Glomerular visceral epithelial cell (primary cell): Measurements from ENCODE around the gene MRAS.
A peak's percentile ranks its signal among the peaks of the same experiment; 100 is the strongest.

Experiments
- DNase-seq: peaks from one replicate; pipeline ENCODE4 v3.0.0-alpha.2; 2016; ENCODE audit errors: extremely low spot score

The MRAS gene

DNA sequence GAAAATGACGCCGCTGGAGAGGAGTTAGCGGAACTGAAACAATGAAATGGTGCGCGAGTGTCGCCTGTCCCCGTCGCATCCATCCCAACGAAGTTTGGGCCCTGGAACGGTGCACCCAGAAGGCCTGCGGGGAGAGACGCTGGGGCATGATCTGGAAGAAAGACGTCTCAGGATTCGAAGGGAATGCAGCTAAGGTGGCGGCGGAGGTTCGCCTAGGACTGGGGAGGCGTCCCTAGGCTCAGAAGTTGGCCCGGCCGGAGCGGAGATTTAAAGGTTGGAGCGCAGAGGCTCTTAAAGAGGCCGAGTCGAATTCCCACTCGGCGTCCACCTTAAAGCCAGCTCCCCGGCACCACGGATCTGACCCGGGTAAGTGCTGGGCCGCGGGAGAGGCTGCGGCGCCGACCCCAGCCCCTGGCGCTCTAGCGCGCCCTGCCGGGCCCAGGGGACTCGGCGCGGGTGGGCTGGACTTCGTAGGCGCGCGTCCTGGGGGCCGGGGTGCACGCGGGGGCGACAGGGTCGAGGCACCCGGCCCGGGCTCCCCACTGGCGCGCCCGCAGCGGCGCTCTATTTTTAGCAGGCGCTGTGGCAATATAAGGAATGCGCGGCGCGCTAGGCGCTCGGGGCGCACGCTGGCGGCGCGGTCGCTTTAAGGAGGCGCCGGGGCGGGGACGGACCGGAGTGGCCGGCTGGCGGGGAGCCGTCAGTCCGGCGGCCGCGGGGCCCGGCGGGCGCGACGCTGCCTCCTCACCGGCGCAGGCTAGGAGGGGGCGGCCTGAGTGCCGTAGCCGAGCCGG, at the start of gene MRAS:
MRAS (plus strand) TSS at position 620 of the 794 bp plus-strand sequence. CDS start 24,305 bp downstream, outside the sequence.
- DNase-seq = peak; percentile 76

DNA sequence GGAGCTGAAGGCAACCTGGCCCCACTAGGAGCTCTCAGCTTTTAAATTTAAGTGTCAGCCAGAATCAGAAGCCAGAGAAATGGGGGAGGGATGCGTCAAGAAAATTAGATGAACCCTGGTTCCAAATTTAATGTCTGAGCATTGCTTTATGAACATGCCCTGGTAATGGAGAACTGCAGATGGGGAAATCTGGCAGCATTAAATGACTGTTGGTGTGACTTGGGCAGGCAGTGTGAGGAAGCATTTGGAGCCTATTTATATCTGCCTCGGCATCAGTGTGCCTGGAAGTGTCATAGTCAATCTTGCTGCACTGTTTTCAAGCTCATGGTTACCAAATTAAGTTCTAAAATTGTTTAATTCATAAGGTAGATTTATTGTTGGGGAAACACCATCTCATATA, 47.7 kb upstream of the MRAS start:
- DNase-seq = no peak

DNA sequence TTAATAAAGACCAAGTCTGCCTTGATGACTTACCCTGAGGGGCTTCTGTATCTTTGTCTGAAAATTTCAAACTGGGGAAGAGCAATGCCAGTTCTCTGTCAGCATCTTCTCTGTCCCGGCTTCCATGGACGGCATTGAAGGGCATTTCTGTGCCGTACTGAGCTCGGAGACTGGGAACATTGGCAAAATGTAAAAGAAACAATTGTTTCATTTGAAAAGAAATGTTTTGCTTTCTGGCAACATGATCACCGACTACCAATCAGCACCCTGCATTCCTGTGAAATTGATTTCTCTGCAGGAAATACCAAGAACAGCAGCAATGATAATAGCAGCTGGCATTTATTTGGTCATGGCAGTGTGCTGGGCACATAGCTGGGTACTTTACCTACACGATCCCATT, 44.9 kb upstream of the MRAS start:
- no peak for DNase-seq

DNA sequence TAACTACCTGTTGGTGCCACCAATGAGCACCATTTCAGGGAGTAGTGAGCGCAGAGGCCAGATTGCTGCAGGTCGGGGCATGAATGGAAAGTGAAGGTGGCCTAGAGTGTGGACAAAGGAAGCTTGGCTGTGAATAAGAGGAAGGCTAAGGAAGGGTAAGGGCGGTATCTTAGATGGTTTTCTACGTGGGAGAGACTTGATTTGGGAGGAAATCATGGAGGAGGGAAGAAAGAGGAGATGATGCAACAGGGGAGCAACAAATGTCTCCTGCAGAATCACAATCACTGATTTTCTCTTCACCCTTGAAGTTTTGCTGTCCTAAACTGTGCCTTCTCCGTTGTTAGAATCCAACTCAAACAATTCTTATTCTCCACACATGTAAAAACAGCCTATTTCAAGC, 40.5 kb upstream of the MRAS start:
- DNase-seq = no peak

DNA sequence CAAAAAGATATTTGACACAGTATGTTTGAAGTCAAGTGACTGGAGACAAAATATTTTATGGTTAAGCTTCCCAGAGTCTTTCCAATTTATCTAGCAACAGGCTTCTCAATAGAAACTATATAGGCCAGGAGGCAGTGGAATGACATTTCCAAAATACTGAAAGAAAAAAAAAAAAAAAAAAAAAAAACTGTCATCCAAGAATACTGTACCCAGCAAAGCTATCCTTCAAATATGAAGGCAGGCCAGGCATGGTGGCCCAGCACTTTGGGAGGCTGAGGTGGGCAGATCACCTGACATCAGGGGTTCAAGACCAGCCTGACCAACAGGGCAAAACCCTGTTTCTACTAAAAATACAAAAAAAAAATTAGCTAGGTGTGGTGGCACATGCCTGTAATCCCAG, 39.6 kb upstream of the MRAS start:
- DNase-seq = no peak

DNA sequence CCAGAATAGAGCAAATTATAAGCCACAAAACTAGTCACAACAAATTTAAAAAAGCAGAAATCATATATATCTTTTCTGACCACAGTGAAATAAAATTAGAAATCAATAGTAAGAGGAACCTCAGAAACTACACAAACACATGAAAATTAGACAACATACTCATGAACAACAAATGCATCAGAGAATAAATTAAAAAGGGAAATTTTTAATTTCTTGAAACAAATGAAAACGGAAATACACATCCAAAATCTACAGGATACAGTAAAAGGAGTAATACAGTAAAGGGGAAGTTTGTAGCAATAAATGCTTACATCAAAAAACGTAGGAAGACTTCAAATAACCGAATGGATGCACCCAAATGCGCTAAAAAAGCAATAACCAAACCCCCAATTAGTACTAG, 37.9 kb upstream of the MRAS start:
- no peak for DNase-seq

DNA sequence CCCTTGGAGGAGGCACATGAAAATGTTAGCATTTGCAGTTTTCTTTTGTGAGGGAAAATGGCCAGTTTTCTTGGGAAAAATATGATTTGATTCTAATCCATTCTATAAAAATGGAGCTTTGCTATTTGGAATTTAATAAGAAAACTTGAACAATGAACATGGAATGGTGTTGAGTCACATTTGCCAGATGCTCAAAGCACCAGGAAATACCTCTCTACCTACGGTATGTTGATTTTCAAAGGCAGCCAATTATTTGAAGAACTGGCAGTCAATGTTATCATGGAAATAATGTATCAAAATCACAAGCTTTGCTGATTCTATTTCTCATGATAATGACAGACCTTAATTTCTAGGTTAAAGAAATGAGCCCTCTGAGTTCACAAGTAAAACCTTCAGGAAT, 33.6 kb upstream of the MRAS start:
- no peak for DNase-seq

DNA sequence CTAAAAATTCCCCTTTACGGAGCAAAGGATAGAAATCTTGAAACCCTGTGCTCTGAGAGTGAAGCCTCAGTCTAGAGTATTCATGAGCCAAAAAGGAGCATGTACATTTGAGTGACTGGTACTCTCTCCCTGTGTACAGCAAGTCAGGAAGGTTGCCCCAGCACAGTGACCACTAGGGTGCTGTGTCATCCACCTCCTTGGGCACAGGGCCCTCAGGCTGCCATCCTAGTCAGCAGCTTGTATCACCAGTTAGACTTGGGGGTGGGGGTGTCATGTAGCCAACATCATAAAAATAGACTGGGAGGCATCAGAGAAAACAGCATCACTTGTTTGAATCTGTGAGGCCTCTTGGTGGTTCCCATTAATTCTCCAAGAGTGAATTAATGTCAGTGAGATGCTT, 30.7 kb upstream of the MRAS start:
- no peak for DNase-seq

DNA sequence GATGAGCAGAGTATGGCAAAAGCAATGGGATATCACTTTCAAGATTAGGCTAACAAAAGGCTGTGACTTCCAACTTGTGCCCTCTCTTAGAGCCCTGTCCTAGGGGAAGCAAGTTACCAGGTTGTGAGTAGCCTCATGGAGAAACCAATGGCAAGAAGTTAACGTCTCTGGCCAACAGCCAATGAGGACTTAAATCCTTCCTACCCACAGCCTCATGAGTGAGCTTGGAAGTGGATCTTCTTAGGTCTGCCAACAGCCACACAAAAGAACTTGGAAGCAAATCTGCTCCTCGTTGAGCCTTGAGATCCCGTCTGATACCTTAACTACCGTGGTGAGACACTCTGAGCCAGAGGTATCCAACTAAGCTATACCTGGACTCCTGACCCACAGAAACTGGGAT, 24.4 kb upstream of the MRAS start:
- DNase-seq = no peak

DNA sequence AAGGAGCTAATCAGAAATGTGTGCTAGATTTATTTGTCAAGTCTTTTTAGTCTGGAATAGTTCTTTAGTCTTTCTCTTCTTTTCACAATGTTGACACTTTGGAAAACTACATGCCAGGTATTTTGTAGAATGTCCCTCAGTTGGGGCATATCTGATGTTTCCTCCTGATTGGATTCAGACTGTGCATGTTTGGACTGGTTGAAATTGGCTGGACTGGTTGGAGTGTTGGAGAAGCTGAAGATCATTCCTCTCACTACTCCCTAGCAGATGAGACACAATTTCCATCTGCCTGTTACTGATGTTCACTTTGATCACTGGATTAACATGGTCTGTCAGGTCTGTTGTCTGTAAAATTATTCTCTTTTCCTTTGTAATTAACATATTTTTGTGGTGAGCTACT, 22.4 kb upstream of the MRAS start:
- no peak for DNase-seq

DNA sequence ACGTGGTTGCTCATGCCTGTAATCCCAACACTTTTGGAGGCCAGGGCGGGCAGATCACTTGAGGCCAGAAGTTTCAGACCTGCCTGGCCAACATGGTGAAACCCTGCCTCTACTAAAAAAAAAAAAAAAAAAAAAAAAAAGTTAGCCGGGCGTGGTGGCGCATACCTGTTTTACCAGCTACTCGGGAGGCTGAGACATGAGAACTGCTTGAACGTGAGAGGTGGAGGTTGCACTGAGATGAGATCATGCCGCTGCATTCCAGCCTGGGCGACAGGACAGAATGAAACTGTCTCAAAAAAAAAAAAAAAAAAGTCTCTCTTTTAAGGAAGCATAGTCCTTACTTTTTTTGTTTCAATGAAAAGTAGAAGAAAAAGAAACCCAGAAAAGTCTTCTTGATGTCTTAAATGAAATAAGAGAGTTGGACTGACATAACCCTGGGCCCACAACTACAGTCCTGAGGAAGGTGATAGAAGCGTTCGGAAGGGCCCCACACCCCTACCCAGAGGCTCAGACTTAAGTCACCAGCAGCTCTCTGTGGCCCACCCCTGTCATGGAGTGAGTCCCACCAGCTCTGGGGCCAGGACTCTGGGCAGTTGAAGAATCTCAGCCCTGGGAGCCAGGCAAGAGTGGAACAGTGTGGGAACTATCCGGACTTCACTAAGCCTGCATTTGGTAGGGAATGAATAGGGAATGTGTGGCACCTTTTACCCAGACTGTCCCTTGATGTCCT, 21.3 kb upstream of the MRAS start:
- DNase-seq = no peak

DNA sequence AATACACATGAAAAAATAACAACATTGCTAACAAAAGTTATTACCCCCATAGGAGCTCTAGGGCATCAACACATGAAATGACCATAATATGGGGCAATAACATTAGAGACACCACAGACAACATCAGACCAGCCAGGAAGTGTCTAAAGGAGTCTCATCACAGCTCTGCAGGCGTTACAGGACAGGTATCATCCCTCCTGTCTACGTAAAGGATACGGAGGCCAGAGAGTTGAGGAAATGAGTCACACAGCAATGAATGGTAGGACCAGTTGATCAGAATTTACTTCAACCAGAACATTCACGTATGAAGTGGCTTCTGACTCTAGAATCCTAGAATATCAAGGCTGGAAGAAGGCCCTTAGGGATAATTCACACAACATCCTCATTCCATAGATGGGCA, 20.5 kb upstream of the MRAS start:
- no peak for DNase-seq

DNA sequence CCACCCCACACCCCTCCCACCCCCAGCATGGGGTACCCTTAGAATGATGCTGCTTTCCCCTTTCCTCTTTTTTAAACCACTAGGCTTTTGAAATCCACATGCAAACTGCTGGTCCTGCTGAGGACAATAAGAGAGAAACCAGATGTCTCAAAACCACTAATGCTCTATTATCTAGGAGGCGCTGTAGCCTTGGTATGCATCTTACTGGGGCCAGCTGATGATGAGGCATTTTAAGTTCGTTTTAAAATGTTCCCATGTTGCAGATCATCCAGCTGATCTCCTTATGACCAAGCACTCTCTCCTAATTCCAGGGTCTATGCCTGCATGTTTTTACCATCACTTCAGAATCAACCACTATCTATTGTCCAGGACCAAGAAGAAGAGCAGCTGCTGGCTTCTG, 20.0 kb upstream of the MRAS start:
- DNase-seq = no peak

DNA sequence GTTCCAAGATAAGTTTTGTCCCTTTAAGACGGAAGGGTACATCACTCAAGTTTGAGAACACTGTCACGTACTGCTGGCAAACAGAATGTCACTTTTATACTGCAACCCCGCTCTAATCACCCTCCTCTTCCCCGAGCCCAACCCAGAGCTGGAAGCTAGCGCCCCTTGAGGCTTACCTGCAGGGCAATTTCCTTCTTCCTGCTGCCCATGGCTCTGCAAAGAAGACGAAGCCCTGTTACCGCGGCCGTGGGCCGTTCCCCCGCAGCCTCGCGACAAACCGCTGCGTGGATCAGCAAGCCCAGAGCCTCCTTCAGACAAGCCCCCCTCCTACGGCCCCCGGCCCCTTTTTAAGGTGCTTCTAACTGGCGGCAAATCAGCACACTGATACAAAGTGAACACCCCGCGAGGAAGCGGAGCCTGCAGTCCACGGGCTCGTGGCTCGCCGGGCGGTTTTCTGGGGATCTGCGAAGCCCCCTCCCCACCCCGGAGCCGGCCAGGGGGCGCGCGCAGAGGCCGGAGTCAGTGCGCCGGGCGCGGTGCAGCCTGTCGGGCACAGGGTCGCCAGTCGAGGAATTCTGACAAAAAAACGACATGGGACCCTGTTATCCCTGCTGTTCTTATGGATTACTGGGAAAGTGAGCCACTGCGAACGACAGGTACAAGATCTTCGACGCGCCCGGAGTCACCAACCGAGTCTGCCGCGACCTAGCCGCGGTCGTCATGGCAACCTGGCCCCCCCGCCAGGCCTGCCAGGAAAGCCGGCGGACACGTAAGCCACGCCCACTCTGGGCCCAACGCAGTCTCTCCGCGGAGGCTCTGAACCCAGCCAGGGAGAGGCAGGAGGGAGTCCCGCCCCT, 19.0 kb upstream of the MRAS start, which contains the start of gene NME9:
NME9 (minus strand) TSS at position 725 of the 857 bp plus-strand sequence; CDS start at position 209, 516 bp downstream.
- peak; percentile 88 for DNase-seq

DNA sequence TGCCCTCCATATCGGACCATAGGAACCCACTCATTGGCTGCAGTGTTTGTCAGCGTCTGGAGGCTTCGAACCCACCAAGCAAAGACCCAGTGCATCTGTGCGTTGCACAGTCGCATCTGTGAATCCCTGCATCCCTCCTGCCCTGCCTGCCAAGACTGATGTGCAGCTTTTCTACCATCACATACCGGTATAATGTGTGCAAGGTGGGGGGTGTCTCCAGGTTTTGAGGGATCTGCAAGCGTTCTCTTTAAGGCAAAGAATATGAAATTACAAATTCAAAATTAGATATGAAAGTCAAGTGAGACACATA, 18.4 kb upstream of the MRAS start:
- no peak for DNase-seq

DNA sequence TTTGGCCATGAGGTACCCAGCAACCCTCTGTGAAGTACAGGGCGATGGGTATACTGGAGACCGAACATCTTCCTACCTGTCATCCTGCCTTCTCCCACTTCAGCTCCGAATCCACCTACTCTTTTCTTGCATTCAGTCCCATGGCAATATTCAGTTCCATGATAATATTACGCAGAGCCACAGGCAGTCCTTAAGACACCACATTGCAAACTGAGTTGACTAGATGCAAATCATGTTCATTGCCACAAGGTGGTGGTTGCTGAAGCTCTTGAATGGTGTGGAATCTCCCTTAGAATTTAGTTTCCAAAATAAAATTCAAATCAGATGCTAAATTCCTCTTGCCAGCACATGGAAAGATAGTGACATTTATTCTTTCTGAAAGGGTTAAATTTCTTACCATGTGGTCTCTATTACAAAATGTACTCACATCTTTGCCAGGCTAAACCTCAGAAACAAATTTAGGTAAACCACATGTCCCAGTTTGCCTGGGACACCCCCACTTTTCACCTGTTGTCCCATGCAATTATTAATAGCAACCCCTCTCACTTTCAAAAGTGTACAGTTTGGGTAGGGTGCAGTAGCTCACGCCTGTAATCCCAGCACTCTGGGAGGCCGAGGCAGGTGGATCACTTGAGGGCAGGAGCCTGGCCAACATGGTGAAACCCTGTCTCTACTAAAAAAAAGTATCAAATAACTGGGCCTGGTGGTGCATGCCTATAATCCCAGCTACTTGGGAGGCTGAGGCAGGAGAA, 17.1 kb upstream of the MRAS start:
- no peak for DNase-seq

DNA sequence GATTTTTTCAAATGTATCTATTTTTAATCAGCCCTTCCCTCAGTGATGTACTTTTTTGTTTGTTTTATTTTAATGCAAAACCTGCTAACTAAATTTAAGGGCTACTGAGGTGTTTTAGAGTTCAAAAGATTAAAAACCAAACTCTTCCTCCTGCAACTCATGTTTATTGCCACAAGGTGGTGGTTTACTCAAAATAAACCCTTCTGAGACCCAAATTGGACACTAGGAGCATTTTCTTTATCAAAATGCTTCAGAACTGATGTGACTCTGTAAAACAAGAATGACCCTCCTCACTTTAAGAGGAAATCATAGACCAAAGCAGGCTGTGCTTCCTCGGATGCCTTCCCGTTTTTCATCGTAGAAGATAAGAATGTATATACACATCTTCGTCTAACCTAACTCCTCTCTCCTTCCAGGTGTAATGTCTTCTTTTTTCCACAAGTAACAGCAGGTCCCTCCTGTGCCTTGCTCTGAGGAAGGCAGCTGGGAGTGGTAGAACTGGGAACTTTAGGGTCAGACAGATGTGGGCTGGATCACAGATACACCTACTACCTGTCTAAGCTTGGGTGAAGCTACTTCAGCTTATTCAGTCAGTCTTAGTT, 15.8 kb upstream of the MRAS start:
- peak; percentile 33 for DNase-seq

DNA sequence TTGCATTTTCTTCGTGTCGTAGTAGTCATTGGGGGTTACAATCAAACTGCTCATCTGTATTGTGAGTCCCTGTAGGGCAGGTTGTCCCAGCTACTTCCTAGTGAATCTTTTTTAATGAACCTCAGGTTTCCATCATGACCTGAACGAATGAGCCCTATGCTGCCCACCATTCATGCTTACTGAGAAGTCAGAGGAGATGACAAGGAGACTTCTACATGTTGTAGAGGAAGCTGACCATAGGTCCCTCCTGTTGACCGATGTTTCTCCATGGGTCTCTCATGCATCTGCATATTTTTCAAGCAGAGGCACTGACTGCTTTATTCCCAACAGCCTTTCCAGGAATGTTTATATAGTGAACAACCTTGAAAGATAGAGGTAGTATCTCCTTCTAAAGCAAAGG, 13.8 kb upstream of the MRAS start:
- no peak for DNase-seq

DNA sequence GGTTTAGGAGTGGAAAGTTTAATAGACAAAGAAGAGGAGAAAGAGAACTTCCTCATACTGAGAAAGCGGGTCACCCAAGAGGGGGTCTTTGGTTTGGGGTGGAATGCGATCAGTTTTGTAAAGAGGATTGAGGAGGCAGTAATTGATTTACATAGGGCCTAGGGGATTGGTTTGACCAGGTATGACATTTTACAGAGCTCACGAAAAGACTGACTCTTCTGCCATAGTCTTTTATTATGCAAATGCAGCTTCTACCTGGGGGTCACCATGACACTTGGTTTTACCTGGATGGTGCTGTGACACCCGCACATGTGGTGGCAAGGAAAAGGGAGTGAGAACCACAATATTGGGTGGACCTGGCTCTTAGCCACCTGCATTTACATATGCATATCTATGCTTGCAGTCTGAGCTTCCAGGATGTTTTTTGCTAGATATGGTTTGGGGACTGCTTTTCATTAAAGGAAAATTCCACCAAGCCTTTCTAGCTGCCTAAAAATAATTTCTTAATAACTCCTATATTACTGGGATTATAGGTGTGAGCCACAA, 11.9 kb upstream of the MRAS start:
- no peak for DNase-seq

DNA sequence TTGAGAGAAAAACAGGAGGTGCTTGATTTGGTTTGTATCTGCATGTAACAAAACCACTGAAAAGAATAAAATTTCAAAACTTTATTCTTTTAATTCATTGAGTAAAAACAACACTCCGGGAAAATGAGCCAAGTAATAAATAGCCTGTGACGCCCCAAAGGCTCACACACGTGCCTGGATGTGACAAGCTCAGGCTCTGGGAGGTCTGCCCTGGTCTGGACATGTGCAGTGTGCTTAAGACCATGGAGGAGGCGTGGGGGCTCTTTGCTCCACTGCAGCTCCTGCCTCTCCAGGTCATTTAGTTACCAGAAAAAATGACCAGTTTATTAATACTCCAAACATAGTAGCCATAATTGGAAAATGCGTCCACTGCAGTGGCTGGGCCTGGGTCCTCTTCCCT, 10.1 kb upstream of the MRAS start:
- no peak for DNase-seq

DNA sequence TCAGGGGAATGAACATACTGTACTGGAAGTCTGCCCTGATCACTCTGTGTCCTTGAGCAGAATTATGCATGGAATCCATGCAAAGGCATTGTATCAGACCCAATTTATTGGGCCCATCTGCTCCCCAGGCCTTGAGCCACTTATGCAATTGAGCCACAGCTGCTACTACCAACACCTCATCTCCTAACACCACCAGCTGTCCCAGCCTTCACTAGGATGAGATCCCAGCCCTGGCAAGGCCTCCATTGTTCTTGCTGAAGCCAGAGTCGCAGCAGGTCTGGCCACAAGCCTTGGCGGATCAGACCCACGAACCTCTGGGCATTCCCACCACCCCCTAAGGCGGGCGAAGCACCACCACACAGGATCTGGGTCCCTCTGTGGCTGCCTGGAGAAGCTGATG, 9.6 kb upstream of the MRAS start:
- no peak for DNase-seq
